ENCODE data around the gene EVA1B.

GRCh38 chr1:36320767-36321118 lies 2.7 kb downstream of the EVA1B start:
- no peak for TF ChIP-seq CTCF (IDR thresholded peaks at IDR 0.05)
- no peak for TF ChIP-seq POLR2A (IDR thresholded peaks at IDR 0.05)
